Measurements from ENCODE around the gene EMC9.

GRCh38 chr14:24136684-24137528 lies 4.5 kb downstream of the EMC9 start:
- TF ChIP-seq CTCF (IDR thresholded peaks at IDR 0.05) (no peak), EP300 (IDR thresholded peaks at IDR 0.05) (no peak), POLR2A (IDR thresholded peaks at IDR 0.05) (no peak)
